Esophagus squamous epithelium (tissue), 4 donors: ENCODE measurements around the gene OR2A12.

Experiments used
- POLR2A ChIP-seq, 4 donors: fragments of 450-650 bp; IDR thresholded peaks; one replicate each; pipeline ENCODE4 v1.6.1; 2017; ENCODE audit warnings: antibody characterized with exemption in 4 of 4, mild to moderate bottlenecking in 4 of 4, moderate library complexity in 3 of 4
- TF ChIP-seq, protein P1 (sequence below), 6 experiments: fragments of 450-650 bp in 4 of 6; fragments of 200-600 bp in 2 of 6; sonication (generic) in 2 of 6; IDR thresholded peaks; one replicate each; pipeline ENCODE4 v1.5.1; 2016 to 2019; ENCODE audit warnings: antibody characterized with exemption in 6 of 6, mild to moderate bottlenecking in 4 of 6, moderate library complexity in 4 of 6

GRCh38 chr7:144086730-144087129 is 652 bp downstream of the OR2A12 start:
- TF ChIP-seq, protein P1, sequence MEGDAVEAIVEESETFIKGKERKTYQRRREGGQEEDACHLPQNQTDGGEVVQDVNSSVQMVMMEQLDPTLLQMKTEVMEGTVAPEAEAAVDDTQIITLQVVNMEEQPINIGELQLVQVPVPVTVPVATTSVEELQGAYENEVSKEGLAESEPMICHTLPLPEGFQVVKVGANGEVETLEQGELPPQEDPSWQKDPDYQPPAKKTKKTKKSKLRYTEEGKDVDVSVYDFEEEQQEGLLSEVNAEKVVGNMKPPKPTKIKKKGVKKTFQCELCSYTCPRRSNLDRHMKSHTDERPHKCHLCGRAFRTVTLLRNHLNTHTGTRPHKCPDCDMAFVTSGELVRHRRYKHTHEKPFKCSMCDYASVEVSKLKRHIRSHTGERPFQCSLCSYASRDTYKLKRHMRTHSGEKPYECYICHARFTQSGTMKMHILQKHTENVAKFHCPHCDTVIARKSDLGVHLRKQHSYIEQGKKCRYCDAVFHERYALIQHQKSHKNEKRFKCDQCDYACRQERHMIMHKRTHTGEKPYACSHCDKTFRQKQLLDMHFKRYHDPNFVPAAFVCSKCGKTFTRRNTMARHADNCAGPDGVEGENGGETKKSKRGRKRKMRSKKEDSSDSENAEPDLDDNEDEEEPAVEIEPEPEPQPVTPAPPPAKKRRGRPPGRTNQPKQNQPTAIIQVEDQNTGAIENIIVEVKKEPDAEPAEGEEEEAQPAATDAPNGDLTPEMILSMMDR (IDR thresholded peaks at IDR 0.05): no peak
- no peak for TF ChIP-seq POLR2A (IDR thresholded peaks at IDR 0.05)
